WTC11 (cell line): ENCODE results near the gene WRAP73. TPM values are rescaled to one million over a fixed set of nuclear protein-coding genes. Genes with fewer than 3 reads are reported as not detected.
"Not testable (repeated sequence)": the region's sequence is repeated elsewhere in the genome, so short reads cannot be mapped to it uniquely, and the experiment has no call there.

ENCODE experiments used
- ATAC-seq: fragments of 200-7000 bp; cut with Tn5 transposase; 2 replicates; pipeline ENCODE4 v1.10.0; 2021; ENCODE audit warnings: mild to moderate bottlenecking, moderate library complexity
- CTCF ChIA-PET: fragments of 300-600 bp; sonication (Branson Sonifier 250); formaldehyde crosslinking; loops from one replicate; lab custom pipeline; 2021; ENCODE audit warnings: antibody characterized with exemption; lab: Charles Lee
- POLR2A ChIA-PET: fragments of 350-600 bp; sonication (Branson Sonifier 250); formaldehyde crosslinking; loops from one replicate; lab custom pipeline; 2021; ENCODE audit warnings: antibody characterized with exemption; lab: Charles Lee
- DNase-seq: peaks from one replicate; pipeline ENCODE4 v3.0.0; 2021; ENCODE audit warnings: low spot score
- H3K27ac Mint-ChIP-seq: 2 replicates; pipeline ENCODE4 v1.8.0; 2021; ENCODE audit warnings: mixed read lengths
- H3K27me3 Mint-ChIP-seq: 2 replicates; pipeline ENCODE4 v1.8.0; 2021; ENCODE audit warnings: low read depth, mild to moderate bottlenecking, moderate library complexity, mixed read lengths
- H3K36me3 Mint-ChIP-seq: 2 replicates; pipeline ENCODE4 v1.8.0; 2021; ENCODE audit warnings: mixed read lengths
- H3K4me1 Mint-ChIP-seq: 2 replicates; pipeline ENCODE4 v1.8.0; 2022; ENCODE audit warnings: mixed read lengths
- H3K4me3 Mint-ChIP-seq: 2 replicates; pipeline ENCODE4 v1.8.0; 2021; ENCODE audit warnings: mild to moderate bottlenecking, moderate library complexity, mixed read lengths
- H3K9me3 Mint-ChIP-seq: 2 replicates; pipeline ENCODE4 v1.8.0; 2021; ENCODE audit warnings: mixed read lengths
- ESRRA ChIP-seq: sonication (generic); formaldehyde crosslinking; IDR thresholded peaks from 2 replicates; pipeline ENCODE4 v1.8.1; 2022; ENCODE audit warnings: mild to moderate bottlenecking, missing genetic modification reagents, borderline replicate concordance
- ETV6 ChIP-seq: sonication (generic); formaldehyde crosslinking; IDR thresholded peaks from 2 replicates; pipeline ENCODE4 v1.8.1; 2022; ENCODE audit warnings: mild to moderate bottlenecking, missing genetic modification reagents
- JUN ChIP-seq: sonication (generic); formaldehyde crosslinking; IDR thresholded peaks from 2 replicates; pipeline ENCODE4 v1.8.0; 2023; ENCODE audit warnings: mild to moderate bottlenecking, missing genetic modification reagents
- NFYB ChIP-seq: sonication (generic); formaldehyde crosslinking; conservative IDR thresholded peaks from 2 replicates; pipeline ENCODE4 v1.8.0; 2022; ENCODE audit warnings: low read depth, missing genetic modification reagents
- SMAD4 ChIP-seq: sonication (generic); formaldehyde crosslinking; IDR thresholded peaks from 2 replicates; pipeline ENCODE4 v1.8.0; 2022; ENCODE audit warnings: mild to moderate bottlenecking, missing genetic modification reagents
- ZNF219 ChIP-seq: sonication (generic); formaldehyde crosslinking; IDR thresholded peaks from 2 replicates; pipeline ENCODE4 v1.8.0; 2023; ENCODE audit warnings: missing genetic modification reagents, mild to moderate bottlenecking, borderline replicate concordance
- total RNA-seq: library from RNA; stranded (reverse); gene quantifications from 3 replicates; pipeline ENCODE4 v1.2.3, GENCODE V29; 2021
- TF ChIP-seq, protein P1 (sequence below): sonication (generic); formaldehyde crosslinking; IDR thresholded peaks from 2 replicates; pipeline ENCODE4 v1.8.1; 2023; ENCODE audit warnings: mild to moderate bottlenecking, missing genetic modification reagents, moderate library complexity
- TF ChIP-seq, protein P2 (sequence below): fragments of 200-600 bp; IDR thresholded peaks from 2 replicates; pipeline ENCODE4 v1.8.0; 2022; ENCODE audit warnings: antibody characterized with exemption
- TF ChIP-seq, protein P3 (sequence below): fragments of 250-450 bp; sonication (Bioruptor Pico); conservative IDR thresholded peaks from 2 replicates; pipeline ENCODE4 v1.9.0; 2021; ENCODE audit warnings: mild to moderate bottlenecking
- TF ChIP-seq, protein P4 (sequence below): sonication (generic); formaldehyde crosslinking; IDR thresholded peaks from 2 replicates; pipeline ENCODE4 v1.8.1; 2022; ENCODE audit warnings: low read depth, missing genetic modification reagents, borderline replicate concordance
- TF ChIP-seq, protein P5 (sequence below): sonication (generic); formaldehyde crosslinking; IDR thresholded peaks from 2 replicates; pipeline ENCODE4 v1.8.1; 2023; ENCODE audit warnings: mild to moderate bottlenecking, missing genetic modification reagents

The WRAP73 gene
- total RNA-seq, 1 experiment from 2014 or later = 39.2 TPM

DNA sequence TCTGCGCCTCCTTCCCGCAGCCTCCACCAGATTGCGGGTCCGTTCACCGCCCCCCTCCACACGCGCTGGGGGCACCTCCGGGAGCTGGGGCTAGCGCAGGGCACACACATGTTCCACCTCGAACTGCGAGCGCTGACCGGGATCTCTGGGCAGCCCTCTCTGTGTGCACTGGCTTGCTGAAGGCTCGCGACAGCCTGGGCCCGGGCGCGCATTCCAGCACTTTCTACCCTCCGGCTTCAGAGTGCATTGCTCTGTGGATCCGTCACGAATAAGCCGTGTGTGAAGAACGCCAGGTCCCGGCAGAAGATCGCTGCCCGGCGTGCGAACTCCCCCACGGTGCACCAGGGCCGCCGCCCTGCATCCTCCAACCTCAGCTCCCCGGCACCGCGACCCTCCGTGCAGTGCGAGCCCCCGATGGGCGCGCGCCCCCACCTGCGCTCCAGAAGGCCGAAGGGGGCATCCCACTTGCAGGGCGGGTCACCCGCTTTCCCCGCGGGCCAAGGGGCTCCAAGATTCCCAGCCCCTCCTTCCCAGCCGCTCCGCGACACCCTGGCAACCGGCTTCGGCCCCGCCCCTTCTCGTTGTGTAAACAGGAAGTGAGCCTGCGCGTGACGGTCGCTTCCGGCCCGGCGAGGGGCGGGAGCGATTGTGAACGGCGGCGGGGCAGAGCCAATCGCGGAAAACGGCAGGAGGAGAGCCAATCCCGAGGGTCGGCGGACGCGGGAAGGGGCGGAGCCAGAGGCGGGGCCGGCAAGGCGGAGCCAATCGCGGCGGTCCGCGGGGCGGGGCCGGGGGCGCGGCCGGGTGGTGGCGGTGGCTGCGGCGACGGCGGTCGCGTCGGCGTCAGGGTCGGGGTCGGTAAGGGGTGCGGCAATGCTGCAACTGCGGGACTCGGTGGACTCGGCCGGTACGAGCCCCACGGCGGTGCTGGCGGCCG lies 25.4 kb downstream of the WRAP73 start, which contains the start of gene TPRG1L (continued):
- TF ChIP-seq, protein P1, sequence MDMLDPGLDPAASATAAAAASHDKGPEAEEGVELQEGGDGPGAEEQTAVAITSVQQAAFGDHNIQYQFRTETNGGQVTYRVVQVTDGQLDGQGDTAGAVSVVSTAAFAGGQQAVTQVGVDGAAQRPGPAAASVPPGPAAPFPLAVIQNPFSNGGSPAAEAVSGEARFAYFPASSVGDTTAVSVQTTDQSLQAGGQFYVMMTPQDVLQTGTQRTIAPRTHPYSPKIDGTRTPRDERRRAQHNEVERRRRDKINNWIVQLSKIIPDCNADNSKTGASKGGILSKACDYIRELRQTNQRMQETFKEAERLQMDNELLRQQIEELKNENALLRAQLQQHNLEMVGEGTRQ (CRISPR knock-in tag) = peak; percentile 91
- TF ChIP-seq, all 79 proteins: peak for 10

DNA sequence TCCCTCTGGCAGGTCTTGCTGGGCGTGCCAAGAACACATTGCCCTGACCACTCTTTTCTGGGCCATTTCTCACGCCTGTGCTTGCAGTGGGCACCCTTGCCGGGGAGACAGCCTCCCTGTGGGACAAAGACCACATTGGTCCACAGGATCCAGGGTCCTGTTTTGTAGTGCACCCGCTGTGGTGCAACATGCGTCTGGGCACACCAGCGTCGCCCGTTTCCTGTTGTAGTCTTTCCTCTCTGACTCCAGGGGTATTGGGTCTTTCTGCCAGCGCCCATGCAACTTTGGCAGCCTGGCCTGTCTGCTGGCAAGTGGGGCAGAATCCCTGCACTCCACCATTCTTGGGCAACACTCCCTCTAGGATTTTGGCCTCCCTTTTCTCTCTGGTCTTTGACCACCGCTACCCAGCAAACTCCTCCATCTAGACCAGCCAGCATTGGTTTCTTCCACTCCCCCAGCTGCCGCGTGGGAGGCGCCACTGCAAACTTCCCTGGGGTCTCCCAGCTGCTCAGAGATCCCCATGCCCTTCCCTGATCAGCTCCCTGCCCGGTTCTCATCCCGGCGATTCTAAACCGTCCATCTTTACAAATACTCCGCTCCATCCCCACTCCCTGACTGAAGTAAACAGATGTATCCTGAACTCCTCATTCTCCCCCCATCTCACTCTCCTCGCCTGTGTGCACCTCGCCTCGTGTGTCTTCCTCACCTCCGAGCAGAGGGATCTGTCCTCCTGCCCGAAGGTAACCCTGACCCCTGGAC lies 26.3 kb downstream of the WRAP73 start:
- Mint-ChIP-seq H3K4me1 (peaks cover 18% of the 10 kb centered on the region), H3K9me3 (no peaks in the 10 kb centered on the region), H3K4me3 (peak overlapping the region; percentile 90), H3K27ac (peak overlapping the region; percentile 28; the same call in 1 of the 2 replicates), H3K36me3 (peaks cover 10% of the 10 kb centered on the region), H3K27me3 (peaks cover 6% of the 10 kb centered on the region)
- ATAC-seq (no peak), DNase-seq (no peak)
- ChIA-PET POLR2A (no interaction called here), CTCF (interaction anchor here (0.5 to 4.2 kb wide), 14 partner anchors 9 to 170 kb away, joined by 3 to 37 read pairs (median 4); no protein-coding TSS in a partner anchor)
- no peak for TF ChIP-seq JUN (CRISPR knock-in tag)

DNA sequence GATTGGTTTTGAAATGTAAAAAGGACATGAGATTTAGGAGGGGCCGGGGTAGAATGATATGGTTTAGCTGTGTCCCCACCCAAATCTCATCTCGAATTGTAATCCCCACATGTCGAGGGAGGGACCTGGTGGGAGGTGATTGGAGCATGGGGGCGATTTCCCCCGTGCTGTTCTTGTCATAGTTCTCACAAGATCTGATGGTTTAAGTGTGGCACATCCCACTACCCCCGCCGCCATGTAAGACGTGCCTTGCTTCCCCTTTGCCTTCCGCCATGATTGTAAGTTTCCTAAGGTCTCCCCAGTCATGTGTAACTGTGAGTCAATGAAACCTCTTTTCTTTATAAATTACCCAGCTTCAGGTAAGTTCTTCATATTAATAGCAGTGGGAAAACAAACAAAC lies 27.8 kb downstream of the WRAP73 start:
- H3K27ac Mint-ChIP-seq = not testable (repeated sequence)
- peak overlapping the region; percentile 36; the same call in 1 of the 2 replicates for H3K4me3 Mint-ChIP-seq

DNA sequence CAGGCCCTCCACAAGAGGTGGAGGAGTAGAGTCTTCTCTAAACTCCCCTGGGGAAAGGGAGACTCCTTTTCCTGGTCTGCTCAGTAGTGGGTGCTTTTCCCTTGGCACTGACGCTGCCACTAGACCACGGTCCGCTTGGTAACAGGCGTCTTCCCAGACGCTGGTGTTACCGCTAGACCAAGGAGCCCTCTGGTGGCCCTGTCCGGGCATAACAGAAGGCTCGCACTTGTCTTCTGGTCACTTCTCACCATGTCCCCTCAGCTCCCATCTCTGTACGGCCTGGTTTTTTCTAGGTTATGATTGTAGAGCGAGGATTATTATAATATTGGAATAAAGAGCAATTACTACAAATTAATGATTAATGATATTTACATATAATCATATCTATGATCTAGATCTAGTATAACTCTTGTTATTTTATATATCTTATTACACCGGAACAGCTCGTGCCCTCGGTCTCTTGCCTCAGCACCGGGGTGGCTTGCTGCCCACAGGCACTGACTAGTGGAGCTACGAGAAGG lies 28.7 kb downstream of the WRAP73 start:
- ChIA-PET CTCF (interaction anchor here (0.9 to 4.2 kb wide), 15 partner anchors 11 to 168 kb away, joined by 3 to 86 read pairs (median 4); partner anchors contain the start of gene MEGF6), POLR2A (interaction anchor here (0.6 kb wide), 1 partner anchor 1196 kb away, joined by 3 read pairs; no protein-coding TSS in a partner anchor)
- H3K9me3 Mint-ChIP-seq, H3K27me3 Mint-ChIP-seq, DNase-seq, H3K4me3 Mint-ChIP-seq, H3K36me3 Mint-ChIP-seq, H3K27ac Mint-ChIP-seq, ATAC-seq: not testable (repeated sequence)
- peaks cover 20% of the 10 kb centered on the region for H3K4me1 Mint-ChIP-seq
- TF ChIP-seq, protein P2, sequence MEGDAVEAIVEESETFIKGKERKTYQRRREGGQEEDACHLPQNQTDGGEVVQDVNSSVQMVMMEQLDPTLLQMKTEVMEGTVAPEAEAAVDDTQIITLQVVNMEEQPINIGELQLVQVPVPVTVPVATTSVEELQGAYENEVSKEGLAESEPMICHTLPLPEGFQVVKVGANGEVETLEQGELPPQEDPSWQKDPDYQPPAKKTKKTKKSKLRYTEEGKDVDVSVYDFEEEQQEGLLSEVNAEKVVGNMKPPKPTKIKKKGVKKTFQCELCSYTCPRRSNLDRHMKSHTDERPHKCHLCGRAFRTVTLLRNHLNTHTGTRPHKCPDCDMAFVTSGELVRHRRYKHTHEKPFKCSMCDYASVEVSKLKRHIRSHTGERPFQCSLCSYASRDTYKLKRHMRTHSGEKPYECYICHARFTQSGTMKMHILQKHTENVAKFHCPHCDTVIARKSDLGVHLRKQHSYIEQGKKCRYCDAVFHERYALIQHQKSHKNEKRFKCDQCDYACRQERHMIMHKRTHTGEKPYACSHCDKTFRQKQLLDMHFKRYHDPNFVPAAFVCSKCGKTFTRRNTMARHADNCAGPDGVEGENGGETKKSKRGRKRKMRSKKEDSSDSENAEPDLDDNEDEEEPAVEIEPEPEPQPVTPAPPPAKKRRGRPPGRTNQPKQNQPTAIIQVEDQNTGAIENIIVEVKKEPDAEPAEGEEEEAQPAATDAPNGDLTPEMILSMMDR = peak; percentile 55

More for the DNA sequence above, 27.8 kb downstream of the WRAP73 start:
- not testable (repeated sequence) for H3K27me3 Mint-ChIP-seq, ATAC-seq, H3K36me3 Mint-ChIP-seq, H3K9me3 Mint-ChIP-seq, DNase-seq
- H3K4me1 Mint-ChIP-seq = peaks cover 20% of the 10 kb centered on the region
- CTCF ChIA-PET = interaction anchor here (1.2 to 4.2 kb wide), 9 partner anchors 30 to 169 kb away, joined by 3 to 86 read pairs (median 10); no protein-coding TSS in a partner anchor
- POLR2A ChIA-PET = interaction anchor here (0.6 kb wide), 1 partner anchor 1197 kb away, joined by 3 read pairs; no protein-coding TSS in a partner anchor

DNA sequence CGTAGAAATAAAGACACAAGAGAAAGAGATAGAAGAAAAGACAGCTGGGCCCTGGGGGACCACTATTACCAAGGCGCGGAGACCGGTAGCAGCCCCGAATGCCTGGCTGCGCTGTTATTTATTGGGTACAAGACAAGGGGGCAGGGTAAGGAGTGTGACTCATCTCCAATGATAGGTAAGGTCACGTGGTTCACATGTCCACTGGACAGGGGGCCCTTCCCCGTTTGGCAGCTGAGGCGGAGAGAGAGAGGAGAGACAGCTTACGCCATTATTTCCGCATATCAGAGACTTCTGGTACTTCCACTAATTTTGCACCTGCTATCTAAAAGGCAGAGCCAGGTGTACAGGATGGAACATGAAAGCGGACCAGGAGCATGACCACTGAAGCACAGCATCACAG lies 29.2 kb downstream of the WRAP73 start:
- CTCF ChIA-PET = interaction anchor here (0.9 to 4.2 kb wide), 20 partner anchors 10 to 168 kb away, joined by 3 to 86 read pairs (median 9); partner anchors contain the start of gene MEGF6
- Mint-ChIP-seq H3K36me3 (no peaks in the 10 kb centered on the region), H3K27ac (no peak overlapping the region), H3K27me3 (peaks cover 8% of the 10 kb centered on the region)
- TF ChIP-seq, protein P3, sequence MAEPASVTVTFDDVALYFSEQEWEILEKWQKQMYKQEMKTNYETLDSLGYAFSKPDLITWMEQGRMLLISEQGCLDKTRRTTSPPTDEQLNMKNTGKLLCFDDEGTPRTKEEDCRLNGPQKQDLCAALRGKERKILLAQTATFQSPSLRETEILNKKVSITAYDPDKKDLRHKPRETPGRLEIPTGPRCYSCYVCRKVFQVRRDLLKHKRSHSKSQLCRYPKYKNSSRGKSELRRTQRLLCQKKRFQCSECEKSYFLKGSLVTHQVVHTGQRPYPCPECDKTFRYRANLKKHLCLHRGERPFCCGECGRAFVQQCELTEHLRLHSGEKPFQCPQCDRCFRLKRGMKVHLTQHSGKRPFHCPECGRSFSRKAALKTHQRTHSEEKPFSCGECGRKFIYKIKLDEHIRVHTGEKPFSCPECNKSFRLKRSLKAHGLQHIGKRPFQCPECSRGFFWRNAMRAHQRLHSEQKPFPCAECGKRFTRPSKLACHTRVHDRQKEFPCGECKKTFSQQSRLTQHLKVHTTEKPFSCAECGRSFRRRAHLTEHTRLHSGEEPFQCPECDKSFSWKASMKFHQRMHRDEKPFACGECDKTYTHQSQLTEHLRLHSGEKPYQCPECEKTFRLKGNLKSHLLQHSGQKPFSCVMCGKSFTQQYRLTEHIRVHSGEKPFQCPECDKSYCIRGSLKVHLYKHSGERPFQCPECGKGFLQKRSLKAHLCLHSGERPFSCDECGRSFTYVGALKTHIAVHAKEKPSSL (CRISPR knock-in tag) = no peak
- TF ChIP-seq, protein P1 (CRISPR knock-in tag) = no peak
- TF ChIP-seq, protein P4, sequence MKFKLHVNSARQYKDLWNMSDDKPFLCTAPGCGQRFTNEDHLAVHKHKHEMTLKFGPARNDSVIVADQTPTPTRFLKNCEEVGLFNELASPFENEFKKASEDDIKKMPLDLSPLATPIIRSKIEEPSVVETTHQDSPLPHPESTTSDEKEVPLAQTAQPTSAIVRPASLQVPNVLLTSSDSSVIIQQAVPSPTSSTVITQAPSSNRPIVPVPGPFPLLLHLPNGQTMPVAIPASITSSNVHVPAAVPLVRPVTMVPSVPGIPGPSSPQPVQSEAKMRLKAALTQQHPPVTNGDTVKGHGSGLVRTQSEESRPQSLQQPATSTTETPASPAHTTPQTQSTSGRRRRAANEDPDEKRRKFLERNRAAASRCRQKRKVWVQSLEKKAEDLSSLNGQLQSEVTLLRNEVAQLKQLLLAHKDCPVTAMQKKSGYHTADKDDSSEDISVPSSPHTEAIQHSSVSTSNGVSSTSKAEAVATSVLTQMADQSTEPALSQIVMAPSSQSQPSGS (CRISPR knock-in tag) = no peak
- TF ChIP-seq NFYB (CRISPR knock-in tag) (no peak), SMAD4 (CRISPR knock-in tag) (no peak), ESRRA (no peak), ETV6 (CRISPR knock-in tag) (no peak), ZNF219 (CRISPR knock-in tag) (no peak)
- TF ChIP-seq, protein P5, sequence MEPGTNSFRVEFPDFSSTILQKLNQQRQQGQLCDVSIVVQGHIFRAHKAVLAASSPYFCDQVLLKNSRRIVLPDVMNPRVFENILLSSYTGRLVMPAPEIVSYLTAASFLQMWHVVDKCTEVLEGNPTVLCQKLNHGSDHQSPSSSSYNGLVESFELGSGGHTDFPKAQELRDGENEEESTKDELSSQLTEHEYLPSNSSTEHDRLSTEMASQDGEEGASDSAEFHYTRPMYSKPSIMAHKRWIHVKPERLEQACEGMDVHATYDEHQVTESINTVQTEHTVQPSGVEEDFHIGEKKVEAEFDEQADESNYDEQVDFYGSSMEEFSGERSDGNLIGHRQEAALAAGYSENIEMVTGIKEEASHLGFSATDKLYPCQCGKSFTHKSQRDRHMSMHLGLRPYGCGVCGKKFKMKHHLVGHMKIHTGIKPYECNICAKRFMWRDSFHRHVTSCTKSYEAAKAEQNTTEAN (CRISPR knock-in tag) = no peak
- TF ChIP-seq, all 79 proteins: peak for 0
- ATAC-seq = no peak
- Mint-ChIP-seq H3K4me1 (peaks cover 16% of the 10 kb centered on the region), H3K9me3 (no peaks in the 10 kb centered on the region), H3K4me3 (no peak overlapping the region)
- DNase-seq = no peak
- POLR2A ChIA-PET = no interaction called here
